ENCODE data around the gene RAD18.

The RAD18 gene

GRCh38 chr3:8966820-8967348 lies 3.6 kb upstream of the RAD18 start:
- no peak for DNase-seq (ENCODE audit: low read depth, low spot score)
- Histone ChIP-seq H3K4me3 (no peak overlapping the region), H3K9ac (ENCODE audit: insufficient read length) (no peak overlapping the region), H3K9me3 (ENCODE audit: low read depth, low read length) (no peaks in the 10 kb centered on the region), H3K36me3 (ENCODE audit: insufficient read depth, low read length) (no peaks in the 10 kb centered on the region), H3K27ac (no peak overlapping the region)
- TF ChIP-seq FOXP2 (optimal IDR thresholded peaks at IDR 0.05; ENCODE audit: control extremely low read depth, extremely low read length, insufficient read depth), result no peak
- TF ChIP-seq POLR2AphosphoS5 (IDR thresholded peaks at IDR 0.05; ENCODE audit: borderline replicate concordance, low read depth, low read length), result no peak
- no peak for TF ChIP-seq EZH2 (IDR thresholded peaks at IDR 0.05)

- TF ChIP-seq EZH2 (IDR thresholded peaks at IDR 0.05), result no peak
- TF ChIP-seq FOXP2 (optimal IDR thresholded peaks at IDR 0.05; ENCODE audit: control extremely low read depth, extremely low read length, insufficient read depth), result no peak
- no peak for TF ChIP-seq POLR2AphosphoS5 (IDR thresholded peaks at IDR 0.05; ENCODE audit: borderline replicate concordance, low read depth, low read length)
- no peak overlapping the region for H3K4me3 ChIP-seq
- H3K36me3 ChIP-seq (ENCODE audit: insufficient read depth, low read length), result no peaks in the 10 kb centered on the region
- H3K27ac ChIP-seq, result no peak overlapping the region
- DNase-seq (ENCODE audit: low read depth, low spot score), result no peak
- H3K9me3 ChIP-seq (ENCODE audit: low read depth, low read length), result no peaks in the 10 kb centered on the region
- no peak overlapping the region for H3K9ac ChIP-seq (ENCODE audit: insufficient read length)
These were observed 3.0 kb upstream of the RAD18 start for GRCh38 chr3:8966150-8966819.

- Histone ChIP-seq H3K36me3 (ENCODE audit: insufficient read depth, low read length) (no peaks in the 10 kb centered on the region), H3K27ac (no peak overlapping the region), H3K9me3 (ENCODE audit: low read depth, low read length) (no peaks in the 10 kb centered on the region), H3K4me3 (no peak overlapping the region), H3K9ac (ENCODE audit: insufficient read length) (no peak overlapping the region)
- TF ChIP-seq FOXP2 (optimal IDR thresholded peaks at IDR 0.05; ENCODE audit: control extremely low read depth, extremely low read length, insufficient read depth), result no peak
- TF ChIP-seq POLR2AphosphoS5 (IDR thresholded peaks at IDR 0.05; ENCODE audit: borderline replicate concordance, low read depth, low read length), result no peak
- no peak for TF ChIP-seq EZH2 (IDR thresholded peaks at IDR 0.05)
- DNase-seq (ENCODE audit: low read depth, low spot score), result no peak
These were observed 1.4 kb upstream of the RAD18 start for GRCh38 chr3:8964436-8965370.

- TF ChIP-seq EZH2 (IDR thresholded peaks at IDR 0.05) (no peak), FOXP2 (optimal IDR thresholded peaks at IDR 0.05; ENCODE audit: control extremely low read depth, extremely low read length, insufficient read depth) (no peak), POLR2AphosphoS5 (IDR thresholded peaks at IDR 0.05; ENCODE audit: borderline replicate concordance, low read depth, low read length) (no peak)
- H3K27ac ChIP-seq, result no peak overlapping the region
These were observed 928 bp downstream of the RAD18 start for GRCh38 chr3:8962226-8962861.

GRCh38 chr3:8959668-8960067 lies 3.6 kb downstream of the RAD18 start:
- DNase-seq (ENCODE audit: low read depth, low spot score), result no peak
- no peak for TF ChIP-seq FOXP2 (optimal IDR thresholded peaks at IDR 0.05; ENCODE audit: control extremely low read depth, extremely low read length, insufficient read depth)
- TF ChIP-seq POLR2AphosphoS5 (IDR thresholded peaks at IDR 0.05; ENCODE audit: borderline replicate concordance, low read depth, low read length), result no peak
- no peak for TF ChIP-seq EZH2 (IDR thresholded peaks at IDR 0.05)
- Histone ChIP-seq H3K9me3 (ENCODE audit: low read depth, low read length) (no peaks in the 10 kb centered on the region), H3K27ac (no peak overlapping the region), H3K9ac (ENCODE audit: insufficient read length) (no peak overlapping the region), H3K36me3 (ENCODE audit: insufficient read depth, low read length) (peaks cover 8% of the 10 kb centered on the region; the same call in 1 of the 2 replicates), H3K4me3 (no peak overlapping the region)

More at GRCh38 chr3:8962226-8962861, 928 bp downstream of the RAD18 start:
- Histone ChIP-seq H3K36me3 (ENCODE audit: insufficient read depth, low read length) (peaks cover 8% of the 10 kb centered on the region; the same call in 1 of the 2 replicates), H3K4me3 (peak overlapping the region; percentile 87), H3K9me3 (ENCODE audit: low read depth, low read length) (no peaks in the 10 kb centered on the region), H3K9ac (ENCODE audit: insufficient read length) (peak overlapping the region; percentile 81)
- no peak for DNase-seq (ENCODE audit: low read depth, low spot score)

- H3K36me3 ChIP-seq (ENCODE audit: insufficient read depth, low read length), result peaks cover 8% of the 10 kb centered on the region; the same call in 1 of the 2 replicates
- no peak overlapping the region for H3K9ac ChIP-seq (ENCODE audit: insufficient read length)
- no peak overlapping the region for H3K27ac ChIP-seq
These were observed 8.1 kb downstream of the RAD18 start for GRCh38 chr3:8954938-8955763.

GRCh38 chr3:8953313-8953712 lies 10.0 kb downstream of the RAD18 start:
- peaks cover 5% of the 10 kb centered on the region; the same call in 1 of the 2 replicates for H3K36me3 ChIP-seq (ENCODE audit: insufficient read depth, low read length)
- H3K4me3 ChIP-seq, result no peak overlapping the region
- no peaks in the 10 kb centered on the region for H3K9me3 ChIP-seq (ENCODE audit: low read depth, low read length)
- H3K9ac ChIP-seq (ENCODE audit: insufficient read length), result no peak overlapping the region
- H3K27ac ChIP-seq, result no peak overlapping the region
- no peak for TF ChIP-seq FOXP2 (optimal IDR thresholded peaks at IDR 0.05; ENCODE audit: control extremely low read depth, extremely low read length, insufficient read depth)
- no peak for TF ChIP-seq EZH2 (IDR thresholded peaks at IDR 0.05)
- TF ChIP-seq POLR2AphosphoS5 (IDR thresholded peaks at IDR 0.05; ENCODE audit: borderline replicate concordance, low read depth, low read length), result no peak
- no peak for DNase-seq (ENCODE audit: low read depth, low spot score)

More at GRCh38 chr3:8954938-8955763, 8.1 kb downstream of the RAD18 start:
- TF ChIP-seq POLR2AphosphoS5 (IDR thresholded peaks at IDR 0.05; ENCODE audit: borderline replicate concordance, low read depth, low read length) (no peak), FOXP2 (optimal IDR thresholded peaks at IDR 0.05; ENCODE audit: control extremely low read depth, extremely low read length, insufficient read depth) (no peak), EZH2 (IDR thresholded peaks at IDR 0.05) (no peak)
- H3K4me3 ChIP-seq, result no peak overlapping the region
- DNase-seq (ENCODE audit: low read depth, low spot score), result no peak
- H3K9me3 ChIP-seq (ENCODE audit: low read depth, low read length), result no peaks in the 10 kb centered on the region

All from SK-N-MC (cell line).